KMS-11 (cell line): Measurements from ENCODE around the gene CFAP73.

Source experiments
- H2AFZ ChIP-seq: fragments of 200-600 bp; sonication (generic); 2 replicates; pipeline ENCODE4 v1.6.1; 2016; ENCODE audit warnings: antibody characterized with exemption, mixed run types, low read depth
- H3K27ac ChIP-seq: fragments of 200-600 bp; sonication (generic); 2 replicates; pipeline ENCODE4 v1.6.1; 2016; ENCODE audit warnings: mild to moderate bottlenecking, mixed run types
- H3K27me3 ChIP-seq: fragments of 200-600 bp; sonication (generic); 2 replicates; pipeline ENCODE4 v1.6.1; 2017; ENCODE audit warnings: mild to moderate bottlenecking, low read depth, mixed run types, moderate library complexity; ENCODE audit not compliant: insufficient read depth
- H3K36me3 ChIP-seq: fragments of 200-600 bp; sonication (generic); 2 replicates; pipeline ENCODE4 v1.6.1; 2017; ENCODE audit warnings: mild to moderate bottlenecking, mixed run types; ENCODE audit not compliant: insufficient read depth
- H3K4me1 ChIP-seq: fragments of 200-600 bp; sonication (generic); 2 replicates; pipeline ENCODE4 v1.6.1; 2016; ENCODE audit warnings: mild to moderate bottlenecking, low read depth, mixed run types; ENCODE audit not compliant: poor library complexity, severe bottlenecking
- H3K4me2 ChIP-seq: fragments of 200-600 bp; sonication (generic); 2 replicates; pipeline ENCODE4 v1.7.0; 2016; ENCODE audit warnings: mild to moderate bottlenecking, mixed run types
- H3K4me3 ChIP-seq: fragments of 200-600 bp; sonication (generic); IDR thresholded peaks from 2 replicates; pipeline ENCODE4 v1.6.1; 2017; ENCODE audit warnings: low read depth, low read length, mixed read lengths; ENCODE audit not compliant: insufficient read depth
- H3K79me2 ChIP-seq: fragments of 200-600 bp; sonication (generic); 2 replicates; pipeline ENCODE4 v1.6.1; 2016; ENCODE audit warnings: low read depth, mixed run types; ENCODE audit not compliant: insufficient read depth
- H3K9ac ChIP-seq: fragments of 200-600 bp; sonication (generic); 2 replicates; pipeline ENCODE4 v1.6.1; 2016; ENCODE audit warnings: mild to moderate bottlenecking, mixed run types
- H4K20me1 ChIP-seq: fragments of 200-600 bp; sonication (generic); 2 replicates; pipeline ENCODE4 v1.6.1; 2016; ENCODE audit warnings: mild to moderate bottlenecking, mixed run types; ENCODE audit not compliant: insufficient read depth
- TF ChIP-seq, protein P1 (sequence below): fragments of 200-600 bp; sonication (generic); conservative IDR thresholded peaks from 2 replicates; pipeline ENCODE4 v1.6.1; 2017; ENCODE audit warnings: low read depth, mild to moderate bottlenecking, antibody characterized with exemption, low read length, moderate library complexity, mixed read lengths

The CFAP73 gene

DNA sequence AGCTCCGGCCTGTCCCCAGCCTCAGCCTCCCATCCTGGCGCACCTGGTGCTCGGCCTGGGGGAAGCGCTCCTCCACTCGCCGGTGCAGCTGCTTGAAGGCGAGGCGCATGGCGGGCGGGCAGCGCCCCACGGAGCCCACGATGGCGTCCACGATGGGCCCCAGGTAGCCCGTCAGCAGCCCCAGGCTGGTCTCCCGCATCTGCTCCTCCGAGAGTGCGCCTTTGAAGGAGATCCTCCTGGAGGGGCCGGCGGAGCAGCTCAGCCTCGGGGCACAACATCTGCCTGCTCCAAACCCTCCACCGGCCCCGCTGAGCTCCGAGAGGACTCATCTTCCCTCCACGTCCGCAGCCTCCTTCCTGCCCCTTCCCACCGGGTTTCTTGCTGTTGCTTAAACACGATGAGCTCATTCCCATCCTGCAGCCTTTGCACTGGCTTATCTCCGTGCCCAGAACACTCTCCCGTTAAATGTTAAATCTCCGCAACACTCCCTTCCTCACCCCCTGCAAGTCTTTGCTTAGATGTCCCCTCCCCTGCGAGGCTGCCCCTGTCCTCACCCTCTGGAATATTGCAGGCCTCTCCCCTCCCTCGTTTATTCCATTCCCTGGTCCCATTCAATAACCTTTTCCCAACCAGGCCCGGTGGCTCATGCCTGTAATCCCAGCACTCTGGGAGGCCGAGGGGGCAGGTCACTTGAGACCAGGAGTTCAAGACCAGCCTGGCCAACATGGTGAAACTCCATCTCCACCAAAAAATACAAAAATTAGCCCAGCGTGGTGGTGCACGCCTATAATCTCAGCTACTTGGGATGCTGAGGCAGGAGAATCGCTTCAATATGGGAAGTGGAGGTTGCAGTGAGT, 37.3 kb upstream of the CFAP73 start:
- Histone ChIP-seq H3K27me3 (no peaks in the 10 kb centered on the region), H3K9ac (no peak overlapping the region), H3K4me1 (no peaks in the 10 kb centered on the region), H3K36me3 (no peaks in the 10 kb centered on the region), H3K79me2 (no peaks in the 10 kb centered on the region), H3K4me2 (no peak overlapping the region), H4K20me1 (no peaks in the 10 kb centered on the region), H3K27ac (no peak overlapping the region), H2AFZ (no peak overlapping the region), H3K4me3 (no peak overlapping the region)
- TF ChIP-seq, protein P1, sequence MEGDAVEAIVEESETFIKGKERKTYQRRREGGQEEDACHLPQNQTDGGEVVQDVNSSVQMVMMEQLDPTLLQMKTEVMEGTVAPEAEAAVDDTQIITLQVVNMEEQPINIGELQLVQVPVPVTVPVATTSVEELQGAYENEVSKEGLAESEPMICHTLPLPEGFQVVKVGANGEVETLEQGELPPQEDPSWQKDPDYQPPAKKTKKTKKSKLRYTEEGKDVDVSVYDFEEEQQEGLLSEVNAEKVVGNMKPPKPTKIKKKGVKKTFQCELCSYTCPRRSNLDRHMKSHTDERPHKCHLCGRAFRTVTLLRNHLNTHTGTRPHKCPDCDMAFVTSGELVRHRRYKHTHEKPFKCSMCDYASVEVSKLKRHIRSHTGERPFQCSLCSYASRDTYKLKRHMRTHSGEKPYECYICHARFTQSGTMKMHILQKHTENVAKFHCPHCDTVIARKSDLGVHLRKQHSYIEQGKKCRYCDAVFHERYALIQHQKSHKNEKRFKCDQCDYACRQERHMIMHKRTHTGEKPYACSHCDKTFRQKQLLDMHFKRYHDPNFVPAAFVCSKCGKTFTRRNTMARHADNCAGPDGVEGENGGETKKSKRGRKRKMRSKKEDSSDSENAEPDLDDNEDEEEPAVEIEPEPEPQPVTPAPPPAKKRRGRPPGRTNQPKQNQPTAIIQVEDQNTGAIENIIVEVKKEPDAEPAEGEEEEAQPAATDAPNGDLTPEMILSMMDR: no peak

DNA sequence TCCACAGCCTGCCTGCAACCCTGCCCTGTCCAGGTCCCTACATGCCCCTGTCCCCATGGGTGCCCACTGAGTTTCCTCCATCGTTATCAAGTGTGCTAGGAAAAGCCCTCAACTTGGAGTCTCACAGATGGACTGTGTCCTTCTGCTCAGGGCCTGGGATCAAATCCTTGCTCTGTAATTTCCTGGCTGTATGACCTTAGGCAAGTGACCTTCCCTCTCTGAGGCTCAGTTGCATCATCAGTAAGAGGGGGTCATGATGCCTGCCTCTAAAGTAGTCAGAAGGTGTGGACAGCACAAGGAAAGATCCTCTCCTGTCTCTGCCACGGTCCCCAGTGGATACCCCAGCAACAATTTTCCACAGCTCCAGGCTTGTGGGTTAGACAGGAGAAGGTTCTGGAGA, 36.1 kb upstream of the CFAP73 start:
- Histone ChIP-seq H3K79me2 (no peaks in the 10 kb centered on the region), H2AFZ (no peak overlapping the region), H3K27ac (no peak overlapping the region), H3K4me3 (no peak overlapping the region), H4K20me1 (no peaks in the 10 kb centered on the region), H3K36me3 (no peaks in the 10 kb centered on the region), H3K4me2 (no peak overlapping the region), H3K4me1 (no peaks in the 10 kb centered on the region), H3K9ac (no peak overlapping the region), H3K27me3 (no peaks in the 10 kb centered on the region)
- TF ChIP-seq, protein P1: no peak

DNA sequence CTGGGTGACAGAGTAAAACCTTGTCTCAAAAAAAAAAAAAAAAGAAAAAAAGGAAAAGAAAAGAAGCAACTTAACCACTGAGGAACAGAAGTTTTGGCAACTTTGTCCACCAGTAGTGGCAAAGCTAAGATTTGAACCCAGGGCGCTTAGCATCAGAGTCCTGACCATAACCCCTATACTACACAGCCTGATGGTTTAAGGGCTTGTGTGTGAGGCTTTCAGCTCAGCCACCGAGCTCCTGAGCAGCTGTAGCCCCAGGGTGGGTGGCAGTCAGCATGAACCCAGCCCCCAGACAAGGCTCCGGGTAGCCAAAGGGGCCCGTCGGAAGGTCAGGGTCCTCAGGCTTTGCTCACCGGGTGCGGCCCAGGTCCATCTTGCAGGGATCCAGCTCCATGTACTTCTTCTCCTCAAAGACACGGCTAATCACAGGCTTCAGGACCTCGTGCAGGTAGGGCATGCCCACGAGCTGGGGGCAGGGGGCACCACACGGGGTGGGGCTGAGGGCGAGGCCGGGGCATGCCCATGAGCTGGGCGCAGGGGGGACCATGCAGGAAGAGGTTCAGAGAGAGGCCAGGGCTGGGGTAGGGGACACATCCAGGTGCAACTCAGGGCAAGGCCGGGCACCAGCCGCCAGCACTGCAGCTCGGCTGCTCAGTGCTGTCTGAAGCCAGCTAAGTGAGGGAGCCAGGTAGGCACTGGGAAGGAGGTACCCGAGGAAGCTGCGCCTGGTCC, 34.9 kb upstream of the CFAP73 start:
- Histone ChIP-seq H3K27ac (no peak overlapping the region), H3K36me3 (no peaks in the 10 kb centered on the region), H3K79me2 (no peaks in the 10 kb centered on the region), H3K9ac (no peak overlapping the region), H3K4me2 (no peak overlapping the region), H4K20me1 (no peaks in the 10 kb centered on the region), H3K27me3 (no peaks in the 10 kb centered on the region), H3K4me1 (no peaks in the 10 kb centered on the region), H3K4me3 (no peak overlapping the region), H2AFZ (no peak overlapping the region)
- TF ChIP-seq, protein P1: no peak

DNA sequence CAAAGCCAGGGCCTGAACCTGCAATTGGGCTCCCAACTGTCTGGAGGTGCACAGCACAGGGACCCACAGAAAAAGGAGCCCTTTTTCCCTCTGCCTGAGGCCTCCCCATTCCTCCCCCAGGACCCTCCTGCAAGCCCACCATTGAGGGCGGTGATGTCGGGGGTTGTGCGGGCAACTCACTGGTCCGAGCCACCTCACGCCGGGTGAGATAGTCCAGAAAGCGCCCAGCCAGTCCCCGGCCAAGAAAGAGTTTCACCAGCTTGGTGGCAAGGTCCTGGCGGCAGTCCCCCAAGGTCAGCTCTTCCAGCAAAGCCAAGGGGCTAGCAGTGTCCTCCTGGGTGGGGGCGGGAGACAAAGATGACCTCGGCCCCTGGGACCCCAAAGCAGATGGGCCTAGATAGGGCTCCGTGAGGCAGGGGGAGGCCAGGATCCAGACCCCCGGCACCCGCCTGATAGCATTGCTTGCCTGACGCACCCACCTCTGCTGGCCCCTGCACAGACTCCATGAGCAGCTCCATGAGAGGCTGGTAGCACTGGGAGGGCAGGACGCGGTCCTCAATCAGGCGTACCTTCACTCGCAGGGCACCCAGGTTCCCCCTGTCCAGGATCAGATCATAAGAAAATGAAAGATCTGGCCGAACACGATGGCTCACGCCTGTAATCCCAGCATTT, 33.9 kb upstream of the CFAP73 start:
- Histone ChIP-seq H3K79me2 (no peaks in the 10 kb centered on the region), H3K4me3 (no peak overlapping the region), H3K27me3 (no peaks in the 10 kb centered on the region), H3K9ac (no peak overlapping the region), H3K27ac (no peak overlapping the region), H4K20me1 (no peaks in the 10 kb centered on the region), H3K36me3 (no peaks in the 10 kb centered on the region), H3K4me1 (no peaks in the 10 kb centered on the region), H2AFZ (no peak overlapping the region), H3K4me2 (no peak overlapping the region)
- TF ChIP-seq, protein P1: no peak
